Lower lobe of right lung (tissue), 2 donors: ENCODE measurements around the gene EPB41. TPM values are rescaled to one million over a fixed set of nuclear protein-coding genes. Genes with fewer than 3 reads are reported as not detected.
"Not testable (repeated sequence)": the region's sequence is repeated elsewhere in the genome, so short reads cannot be mapped to it uniquely, and the experiment has no call there.

Experiments
- ATAC-seq, 2 donors: fragments of 200-7000 bp; cut with Tn5 transposase; one replicate each; pipeline ENCODE4 v1.9.1; 2020 to 2022; ENCODE audit warnings: mild to moderate bottlenecking in 2 of 2, moderate library complexity in 2 of 2
- DNase-seq: peaks from one replicate; pipeline ENCODE4 v3.0.0-alpha.2; 2020
- H3K27ac ChIP-seq: fragments of 200-600 bp; one replicate; pipeline ENCODE4 v1.8.0; 2022
- H3K27me3 ChIP-seq: fragments of 200-600 bp; one replicate; pipeline ENCODE4 v1.8.0; 2022; ENCODE audit warnings: low read depth
- H3K36me3 ChIP-seq: fragments of 200-600 bp; one replicate; pipeline ENCODE4 v1.8.0; 2022; ENCODE audit warnings: mild to moderate bottlenecking
- H3K4me1 ChIP-seq: fragments of 200-600 bp; one replicate; pipeline ENCODE4 v1.8.0; 2022
- H3K4me3 ChIP-seq: fragments of 200-600 bp; one replicate; pipeline ENCODE4 v1.8.0; 2022; ENCODE audit warnings: mild to moderate bottlenecking
- H3K9me3 ChIP-seq: fragments of 200-600 bp; one replicate; pipeline ENCODE4 v1.8.0; 2022
- CTCF ChIP-seq: fragments of 200-600 bp; IDR thresholded peaks from one replicate; pipeline ENCODE4 v1.8.0; 2022; ENCODE audit warnings: antibody characterized with exemption, mild to moderate bottlenecking
- intact Hi-C: fragments of 100-400 bp; cut with DNase I; formaldehyde crosslinking; loops from one replicate; pipeline ENCODE4 v1.11.0; 2022
- total RNA-seq: library from RNA; stranded (reverse); fragmentation: NEBNext Ultra II Directional; extraction: Animal tissue kit (Norgen Biotek cat#: 25700); gene quantifications from one replicate; pipeline ENCODE4 v1.2.1, GENCODE V29; 2021
- donor health status: DM: no; HTN: yes; CAD: no; lungs with severe emphysema.

EPB41 gene
- total RNA-seq, 1 donor from 2014 or later: 58.6 TPM

- TF ChIP-seq CTCF: no peak
- Histone ChIP-seq H3K9me3 (no peaks in the 10 kb centered on the region), H3K4me3 (no peak overlapping the region), H3K27me3 (no peaks in the 10 kb centered on the region), H3K27ac (no peak overlapping the region), H3K36me3 (no peaks in the 10 kb centered on the region), H3K4me1 (no peaks in the 10 kb centered on the region)
- intact Hi-C loops: no loop called here
- ATAC-seq (no peak), DNase-seq (no peak)
Observed at GRCh38 chr1:29084196-29084521, 169.8 kb downstream of the EPB41 start.

GRCh38 chr1:29090937-29091618 lies 176.7 kb downstream of the EPB41 start:
- no peaks in the 10 kb centered on the region for H3K9me3 ChIP-seq
- DNase-seq (no peak), ATAC-seq (peak in 1 of 2 donors; percentile 48)
- H3K4me1 ChIP-seq: no peaks in the 10 kb centered on the region
- H3K27ac ChIP-seq: no peak overlapping the region
- no peak overlapping the region for H3K4me3 ChIP-seq
- TF ChIP-seq CTCF: no peak
- peaks cover 6% of the 10 kb centered on the region for H3K36me3 ChIP-seq
- H3K27me3 ChIP-seq: no peaks in the 10 kb centered on the region
- intact Hi-C loops: no loop called here

GRCh38 chr1:29092704-29093103 lies 178.3 kb downstream of the EPB41 start:
- H3K9me3 ChIP-seq, H3K27me3 ChIP-seq, H3K4me1 ChIP-seq, intact Hi-C loops, H3K4me3 ChIP-seq, ATAC-seq, DNase-seq, H3K27ac ChIP-seq: not testable (repeated sequence)
- peaks cover 16% of the 10 kb centered on the region for H3K36me3 ChIP-seq

- H3K27me3 ChIP-seq: no peaks in the 10 kb centered on the region
- no peak overlapping the region for H3K27ac ChIP-seq
- H3K4me3 ChIP-seq: no peak overlapping the region
- H3K36me3 ChIP-seq: peaks cover 30% of the 10 kb centered on the region
- no peaks in the 10 kb centered on the region for H3K4me1 ChIP-seq
- no peak for ATAC-seq
- no peak for TF ChIP-seq CTCF
- no peaks in the 10 kb centered on the region for H3K9me3 ChIP-seq
- intact Hi-C loops: no loop called here
- no peak for DNase-seq
Observed at GRCh38 chr1:29094433-29094832, 180.1 kb downstream of the EPB41 start.

- no peak overlapping the region for H3K4me3 ChIP-seq
- H3K27me3 ChIP-seq: no peaks in the 10 kb centered on the region
- TF ChIP-seq CTCF: no peak
- intact Hi-C loops: no loop called here
- DNase-seq (no peak), ATAC-seq (no peak)
- no peak overlapping the region for H3K27ac ChIP-seq
- H3K4me1 ChIP-seq: no peaks in the 10 kb centered on the region
- H3K9me3 ChIP-seq: no peaks in the 10 kb centered on the region
- H3K36me3 ChIP-seq: peaks cover 35% of the 10 kb centered on the region
Observed at GRCh38 chr1:29094954-29095353, 180.6 kb downstream of the EPB41 start.

- no peak for ATAC-seq
- H3K27ac ChIP-seq: no peak overlapping the region
- DNase-seq: no peak
Observed at GRCh38 chr1:29096231-29096886, 182.0 kb downstream of the EPB41 start.

More at GRCh38 chr1:29096231-29096886, 182.0 kb downstream of the EPB41 start:
- intact Hi-C loops: no loop called here
- H3K9me3 ChIP-seq: no peaks in the 10 kb centered on the region
- H3K4me1 ChIP-seq: no peaks in the 10 kb centered on the region
- peaks cover 47% of the 10 kb centered on the region for H3K36me3 ChIP-seq
- H3K4me3 ChIP-seq: no peak overlapping the region
- H3K27me3 ChIP-seq: no peaks in the 10 kb centered on the region
- no peak for TF ChIP-seq CTCF
